AG08395 (cell line): ENCODE results near the gene SH3BGR.

Source experiments
- DNase-seq: peaks from one replicate; pipeline ENCODE4 v3.0.0; 2012; ENCODE audit warnings: mixed read lengths, low spot score

Gene SH3BGR

DNA sequence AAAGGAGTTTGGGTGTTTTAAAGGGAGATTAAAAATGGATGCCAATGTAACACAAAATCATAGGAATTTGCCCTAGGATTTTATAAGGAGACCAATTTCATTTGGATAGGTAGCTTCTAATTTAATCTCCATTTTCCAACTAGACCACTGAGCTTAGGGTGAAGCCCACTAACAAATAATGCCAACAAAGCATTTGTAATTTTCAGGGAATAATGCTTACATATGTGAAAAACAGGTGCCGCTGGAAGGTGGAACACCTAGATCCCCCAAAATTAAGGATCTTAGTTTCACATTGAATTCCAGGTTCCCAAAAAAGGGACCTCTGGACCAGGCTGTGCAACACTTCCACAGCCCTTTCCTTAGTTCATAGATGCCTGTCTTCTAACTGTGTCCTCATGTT is 94.8 kb downstream of the SH3BGR start:
- DNase-seq = no peak

DNA sequence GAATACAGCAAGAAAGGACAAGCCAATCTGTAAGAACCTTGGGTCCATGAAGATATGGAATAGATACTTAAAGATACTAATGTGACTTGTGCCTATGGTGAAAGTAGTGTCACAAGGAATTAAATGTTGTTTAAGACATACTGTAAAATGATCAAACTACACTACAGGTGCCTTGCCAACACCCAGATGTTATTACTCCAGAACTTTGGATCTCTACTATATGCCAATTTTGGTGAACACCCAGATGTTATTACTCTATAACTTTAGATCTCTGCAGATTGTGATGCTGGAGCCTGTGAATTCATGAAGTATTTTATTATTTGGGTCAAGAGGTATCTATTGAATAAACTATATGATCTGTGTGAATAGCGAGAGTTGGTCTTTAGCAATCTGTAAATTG is 101.1 kb downstream of the SH3BGR start:
- DNase-seq = no peak

DNA sequence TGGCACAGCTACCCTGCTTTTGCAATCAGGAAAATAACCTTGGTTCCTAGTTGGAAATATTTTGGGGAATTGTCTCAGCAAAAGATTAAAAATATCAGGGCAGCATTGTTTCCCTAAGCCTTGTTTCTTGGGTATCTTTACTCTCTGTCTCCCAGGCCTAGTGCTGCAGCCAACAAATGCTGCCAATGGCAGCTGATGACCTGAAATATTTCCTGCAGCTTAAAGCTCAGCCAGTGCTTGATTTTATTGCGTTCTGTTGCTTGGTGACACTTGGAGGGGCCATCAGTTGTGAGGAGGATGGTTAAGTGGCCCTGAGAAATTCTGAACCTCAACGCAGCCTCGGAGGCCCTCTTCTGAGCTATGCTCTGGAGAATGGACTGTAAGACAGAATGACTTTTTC is 101.6 kb downstream of the SH3BGR start:
- DNase-seq = no peak

GRCh38 chr21:39555911-39556590 is 104.3 kb downstream of the SH3BGR start:
- DNase-seq = no peak

GRCh38 chr21:39559511-39559910 is 107.7 kb downstream of the SH3BGR start:
- DNase-seq = no peak

DNA sequence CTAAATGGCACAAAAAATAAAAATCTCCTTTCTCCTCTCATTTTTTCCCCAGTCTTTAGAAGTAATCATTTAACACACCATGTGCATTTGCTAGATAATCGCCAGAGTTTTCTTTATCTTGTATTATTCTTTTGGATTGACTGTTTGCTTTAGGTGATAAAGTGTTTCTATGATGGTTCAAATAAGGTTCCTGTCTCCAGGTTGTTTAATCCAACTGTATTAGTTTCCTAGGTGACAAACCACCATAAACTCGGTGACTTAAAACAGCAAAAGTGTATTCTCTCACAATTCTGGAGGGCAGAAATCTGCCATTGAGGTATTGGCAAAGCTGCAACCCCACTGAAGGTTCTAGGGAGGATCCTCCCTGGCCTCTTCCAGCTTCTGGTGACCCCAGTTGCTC is 109.4 kb downstream of the SH3BGR start:
- DNase-seq = no peak

DNA sequence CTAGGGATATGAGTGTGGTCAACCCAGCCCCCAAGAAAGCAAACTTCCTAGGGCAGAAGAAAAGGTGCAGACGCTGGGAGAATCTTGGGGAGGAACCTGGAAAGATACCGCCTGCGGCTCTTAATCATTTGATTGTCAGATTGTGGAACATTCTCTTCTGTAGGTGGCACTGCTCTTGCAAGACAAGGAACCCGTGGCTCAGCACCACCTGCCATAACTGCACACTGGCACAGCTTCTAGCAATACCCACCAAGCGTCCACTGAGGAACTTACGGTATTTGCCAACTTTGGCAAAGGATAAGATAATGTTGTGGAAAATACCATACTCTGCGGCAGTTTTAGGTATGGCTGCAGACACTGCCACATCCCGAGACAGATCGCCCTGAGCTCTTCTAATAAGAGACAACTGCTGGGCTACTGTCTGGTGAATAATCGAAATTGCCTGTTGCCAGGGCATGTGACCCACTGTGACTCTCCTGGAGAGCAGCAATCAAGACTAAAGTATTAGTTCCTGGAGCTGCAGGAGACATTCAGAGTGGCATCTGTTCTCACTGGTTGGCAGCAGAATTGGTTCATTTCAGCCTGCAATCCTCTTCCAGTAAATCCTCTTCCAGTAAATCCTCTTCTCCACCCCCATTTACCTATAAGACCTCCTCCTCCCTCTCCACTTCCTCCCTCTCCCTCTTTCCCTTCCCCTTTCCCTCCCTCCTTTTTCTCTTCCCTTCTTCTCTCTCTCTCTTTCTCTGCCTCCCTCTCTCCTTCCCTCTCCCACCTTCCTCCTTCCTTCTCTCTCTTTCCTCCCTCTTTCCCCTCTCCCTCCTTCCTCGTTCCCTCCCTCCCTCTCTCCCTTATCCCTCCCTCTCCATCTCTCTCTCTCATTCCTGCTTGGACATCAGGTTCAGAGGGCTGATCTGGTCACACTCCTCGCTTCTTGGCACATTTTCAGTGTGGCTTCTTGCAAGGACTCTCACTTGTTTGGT is 111.3 kb downstream of the SH3BGR start:
- DNase-seq = no peak

DNA sequence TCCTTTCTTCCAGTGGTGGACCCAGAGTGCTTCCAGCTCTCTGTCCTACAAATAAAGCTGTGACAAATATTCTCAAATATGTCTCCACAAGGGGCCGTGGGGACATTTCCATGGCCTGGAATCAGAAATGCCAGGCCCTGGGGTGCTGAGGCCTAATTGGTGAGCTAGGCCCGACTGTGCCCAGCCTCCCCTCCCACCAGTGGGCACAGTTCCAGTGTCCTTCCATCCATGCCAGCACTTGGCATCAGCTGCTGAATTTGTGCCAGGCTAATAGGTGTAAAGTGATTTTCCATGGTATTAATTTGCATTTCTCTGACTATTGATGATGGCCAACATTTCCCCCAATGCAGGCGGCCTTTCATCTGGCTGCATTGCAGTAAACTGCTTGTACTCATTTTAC is 112.4 kb downstream of the SH3BGR start:
- DNase-seq = no peak
